NCI-H460 (cell line): ENCODE data around the gene PIH1D1. TPM values are rescaled to one million over a fixed set of nuclear protein-coding genes. Genes with fewer than 3 reads are reported as not detected.

Experiments
- DNase-seq: peaks from one replicate; pipeline ENCODE4 v3.0.0-alpha.2; 2016; ENCODE audit warnings: low read depth; ENCODE audit errors: extremely low read depth
- total RNA-seq: library from RNA; depleted of rRNA; stranded (reverse); fragments of >200 nt; shearing (Covaris generic); gene quantifications from 2 replicates; pipeline ENCODE4 v1.2.3, GENCODE V29; 2014

PIH1D1 gene
- total RNA-seq, 1 experiment from 2014 or later, result 48.5 TPM

DNA sequence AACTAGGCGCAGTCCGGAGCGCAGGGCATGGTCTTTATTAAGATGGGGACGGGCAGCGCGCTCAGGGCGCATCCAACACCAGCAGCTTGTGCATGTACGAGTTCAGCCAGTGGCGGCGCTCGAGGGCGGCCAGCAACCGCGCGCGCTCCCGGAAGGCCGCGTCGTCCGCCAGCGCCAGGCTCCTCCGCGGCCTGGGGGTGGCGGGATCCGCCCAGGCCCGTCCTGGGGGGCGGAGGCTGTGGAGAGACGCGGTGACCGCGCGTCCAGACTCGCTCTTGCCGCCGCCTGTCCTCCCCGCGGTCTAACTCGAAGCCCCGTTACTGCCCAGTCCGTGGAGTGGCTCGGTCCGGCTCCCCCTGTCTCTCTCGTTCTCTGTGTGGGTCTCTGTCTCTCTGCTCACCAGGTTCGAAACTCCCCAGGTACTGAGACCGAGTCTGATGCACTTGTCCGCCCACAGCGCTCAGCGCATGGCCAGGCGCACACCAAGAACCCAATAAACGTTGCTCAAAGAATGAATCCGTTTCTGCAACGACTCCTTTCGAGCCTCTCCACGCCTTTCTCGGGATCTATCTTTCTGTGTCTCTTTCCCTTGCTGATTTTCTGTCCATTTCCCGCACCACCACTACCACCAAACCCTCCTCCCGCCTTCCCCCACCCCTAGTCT lies 29.1 kb downstream of the PIH1D1 start:
- DNase-seq, result peak; percentile 40

DNA sequence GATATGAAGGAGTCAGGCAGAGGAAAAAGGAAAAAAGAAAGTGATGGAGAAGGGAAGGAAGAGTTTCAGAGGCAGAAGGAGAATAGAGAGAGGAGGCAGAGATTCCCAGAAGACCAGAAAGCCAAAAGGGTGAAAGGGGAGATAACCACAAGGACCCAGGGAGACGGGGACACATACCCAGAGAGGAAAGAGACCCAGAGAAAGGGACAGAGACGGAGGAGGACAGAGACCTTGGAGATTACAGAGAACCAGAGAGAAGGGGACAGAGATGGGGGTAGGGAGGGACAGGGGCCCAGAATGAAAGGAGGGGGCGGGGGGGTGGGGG lies 29.8 kb downstream of the PIH1D1 start:
- DNase-seq, result no peak

DNA sequence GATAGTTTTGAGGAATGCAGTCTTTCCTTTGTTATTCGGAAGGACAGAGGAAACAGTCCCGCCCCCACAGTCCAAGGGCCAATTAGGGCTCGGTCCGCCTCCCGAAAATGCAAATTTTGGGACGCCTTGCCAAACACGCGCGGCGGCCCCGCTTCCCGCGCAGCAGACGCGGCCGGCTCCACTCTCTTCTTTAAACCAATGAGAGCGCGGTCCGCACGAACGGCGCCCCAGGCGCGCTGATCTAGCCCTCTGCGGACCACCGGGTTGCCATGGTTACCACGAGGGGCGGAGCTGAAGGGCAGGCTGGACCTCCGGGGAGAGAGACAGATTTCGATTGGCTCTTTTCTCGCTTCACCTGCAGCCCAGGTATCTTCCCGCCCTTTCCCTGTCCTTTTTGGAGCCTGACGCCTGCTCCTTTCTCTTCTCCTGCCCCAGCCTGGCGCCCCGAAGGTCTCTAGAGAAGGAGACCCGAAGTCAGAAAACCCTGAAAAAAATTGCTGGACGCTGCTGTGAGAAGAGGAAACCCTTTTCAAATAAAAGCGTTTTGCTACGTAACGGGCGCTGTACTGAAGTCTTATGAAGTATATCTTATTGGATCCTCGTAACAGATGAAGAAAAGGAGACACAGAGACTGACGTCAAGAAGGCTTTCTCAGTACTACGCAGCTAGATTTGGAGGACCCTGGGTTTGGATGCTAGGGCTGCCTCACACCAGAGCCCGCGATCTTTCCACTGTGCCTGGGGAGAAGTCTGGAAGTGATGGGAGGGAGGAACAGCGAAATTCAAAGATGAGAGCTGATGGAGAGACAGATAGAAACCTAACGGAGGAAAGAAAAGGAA lies 30.4 kb downstream of the PIH1D1 start:
- peak; percentile 26 for DNase-seq

DNA sequence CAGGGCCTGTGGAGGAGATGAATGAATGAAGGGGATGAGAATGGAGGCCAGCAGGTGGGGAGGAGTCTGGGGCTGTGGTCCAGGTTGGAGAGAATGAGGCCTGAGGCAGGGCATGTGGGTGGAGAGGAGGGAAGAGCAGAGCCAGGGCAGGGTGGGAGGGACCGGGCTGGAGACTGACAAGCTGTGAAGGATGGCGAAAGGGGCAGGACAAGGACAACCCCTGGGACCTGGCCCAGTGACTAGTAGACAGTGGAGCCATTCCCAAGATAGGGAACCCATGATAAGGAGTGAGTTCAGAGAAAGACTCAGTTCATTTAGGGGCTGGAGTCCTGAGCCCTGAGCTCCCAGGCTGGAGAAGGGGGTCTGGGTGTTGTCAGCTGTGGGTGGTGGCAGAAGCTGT lies 31.4 kb downstream of the PIH1D1 start:
- no peak for DNase-seq

DNA sequence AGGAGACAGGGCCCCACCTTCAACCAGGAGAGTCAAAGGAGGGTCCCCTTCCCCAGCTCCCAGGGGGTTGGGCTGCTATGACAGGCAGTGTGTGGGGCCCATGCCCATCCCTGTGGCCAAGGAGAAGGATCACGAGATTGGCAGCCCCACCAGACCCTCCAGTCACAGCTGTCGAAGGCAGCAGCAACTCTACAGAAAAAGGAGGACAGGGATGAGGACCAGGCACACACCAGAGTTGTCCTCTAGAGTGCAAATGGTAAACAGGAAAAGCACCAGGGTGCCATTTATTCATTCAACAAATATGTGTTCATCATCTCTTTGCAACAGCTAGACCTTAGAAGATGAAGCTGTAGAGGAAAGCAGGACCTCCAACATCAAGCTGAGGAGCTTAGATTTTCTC lies 32.4 kb downstream of the PIH1D1 start:
- DNase-seq, result no peak

DNA sequence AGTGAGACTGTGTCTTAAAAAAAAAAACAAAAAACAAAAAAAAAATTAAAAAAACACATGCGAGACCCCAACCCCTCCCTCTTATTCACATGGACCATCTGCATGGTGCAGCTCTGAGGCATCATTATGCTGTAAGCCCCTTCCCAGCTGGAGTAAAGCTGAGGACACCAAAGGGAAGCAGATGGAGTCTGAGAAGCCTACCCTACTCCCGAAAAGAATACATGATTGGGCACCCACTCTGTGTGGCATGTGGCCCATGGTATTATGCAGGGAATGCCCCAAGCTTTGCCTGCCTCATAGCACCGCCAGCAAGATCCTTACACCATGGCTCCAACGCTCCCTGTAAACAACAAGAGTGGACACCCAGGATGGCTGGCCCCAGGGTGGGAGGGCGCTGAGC lies 33.1 kb downstream of the PIH1D1 start:
- DNase-seq, result no peak

DNA sequence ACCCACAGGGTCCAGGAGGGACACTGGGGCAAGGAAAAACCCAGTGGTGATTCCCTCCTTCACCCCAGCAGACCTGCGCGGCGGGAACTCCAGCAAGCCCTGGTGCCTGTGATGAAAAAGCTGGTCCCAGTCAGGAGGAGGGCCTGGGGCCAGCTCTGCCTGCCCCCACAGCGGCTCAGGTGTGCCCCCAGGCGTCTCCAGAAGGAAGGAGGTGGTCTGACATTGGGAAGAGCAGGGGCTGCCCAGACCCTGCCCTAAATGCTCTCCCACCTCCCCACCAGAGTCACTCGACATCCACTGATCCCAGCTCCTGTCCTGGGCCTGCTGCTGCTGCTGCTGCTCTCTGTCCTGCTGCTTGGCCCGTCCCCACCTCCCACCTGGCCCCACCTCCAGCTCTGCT lies 34.5 kb downstream of the PIH1D1 start:
- DNase-seq, result no peak

DNA sequence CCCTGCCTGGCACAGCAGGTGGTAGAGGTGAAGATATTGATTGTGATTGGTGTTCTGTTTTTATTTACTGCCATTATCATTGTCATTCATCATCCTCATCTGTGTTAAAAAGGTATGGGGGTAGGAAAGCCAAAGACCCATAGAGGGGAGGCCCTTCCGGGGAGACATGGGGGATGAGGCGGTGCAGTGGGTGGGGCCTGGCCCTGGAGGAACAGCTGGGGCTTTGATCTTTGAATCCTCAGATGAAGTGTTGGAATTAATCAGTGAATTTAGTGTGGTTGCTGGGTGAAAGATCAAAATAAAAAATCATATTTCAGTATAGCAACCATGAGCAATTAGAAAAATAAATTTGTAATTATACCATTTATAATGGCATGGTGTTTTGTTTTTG lies 35.8 kb downstream of the PIH1D1 start:
- no peak for DNase-seq

DNA sequence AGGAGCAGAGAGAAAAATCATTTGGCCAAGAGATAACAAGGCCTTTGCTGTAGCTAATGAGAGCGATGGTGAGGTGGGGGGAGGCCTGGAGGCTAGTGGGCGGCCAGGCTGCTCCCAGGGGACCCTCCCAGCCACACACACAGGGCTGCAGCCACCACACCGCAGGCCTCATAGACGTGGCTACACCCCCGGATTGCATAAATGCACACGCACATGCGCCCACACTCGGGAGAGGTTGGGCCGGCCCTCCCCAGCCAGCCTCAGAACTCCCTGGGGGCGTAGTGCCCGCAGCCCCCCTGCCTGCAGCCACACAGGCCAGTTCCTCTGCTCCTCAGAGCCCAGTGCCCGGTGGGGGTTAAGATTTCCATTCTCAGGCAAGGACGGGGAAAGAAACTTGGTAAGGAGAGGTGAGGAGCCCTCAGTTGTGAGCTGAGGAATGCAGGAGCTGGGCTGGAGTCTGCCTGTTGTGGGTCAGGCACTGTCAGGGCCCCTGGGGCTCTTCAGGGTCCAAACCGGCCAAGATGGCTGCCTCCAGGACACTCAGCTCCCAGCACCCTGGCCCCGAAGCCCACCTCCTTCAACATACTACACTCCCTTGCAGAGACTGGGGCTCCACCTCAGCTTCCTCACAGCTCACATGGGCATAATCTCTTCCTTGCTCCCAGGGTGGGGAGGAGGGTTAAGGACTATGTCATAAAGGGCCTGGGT lies 36.4 kb downstream of the PIH1D1 start:
- DNase-seq, result no peak

DNA sequence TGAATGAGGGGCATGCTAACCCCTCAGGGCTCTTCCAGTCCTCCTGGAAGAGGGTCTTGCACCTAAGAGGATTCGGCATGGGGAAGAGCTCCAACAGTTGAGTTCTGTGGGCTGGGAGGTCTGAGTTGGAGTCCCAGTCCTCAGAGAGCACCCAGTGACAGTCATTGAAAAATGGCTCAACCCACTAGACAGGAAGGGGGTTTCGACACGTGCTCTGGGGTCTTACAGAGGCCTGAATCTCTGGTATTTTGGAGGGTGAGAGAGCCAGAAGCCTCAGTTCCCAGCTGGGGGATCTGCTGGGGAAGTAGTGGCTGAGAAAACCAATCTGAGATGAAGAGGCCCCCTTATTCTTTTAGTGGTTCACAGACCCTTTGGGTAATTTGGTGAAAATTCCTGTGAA lies 37.4 kb downstream of the PIH1D1 start:
- DNase-seq, result no peak

DNA sequence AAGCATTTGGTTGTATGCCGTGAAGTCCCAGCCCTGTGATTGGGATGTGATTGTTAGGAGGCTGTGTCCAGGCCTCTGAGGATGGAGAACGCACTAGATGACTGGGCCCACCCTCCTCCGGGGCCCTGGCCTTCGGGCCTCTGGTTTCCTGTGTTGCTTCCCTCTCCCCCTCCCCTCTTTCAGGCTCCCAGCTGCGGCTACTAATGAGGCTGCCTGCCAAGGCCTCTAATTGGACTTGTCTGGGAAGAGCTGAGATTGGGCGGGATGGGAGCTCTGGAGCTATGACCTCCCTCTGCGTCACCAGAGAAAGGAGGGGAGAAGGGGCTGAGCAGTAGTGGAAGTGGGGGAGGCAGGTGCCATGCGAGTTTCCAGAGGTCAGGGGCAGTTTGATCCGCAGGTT lies 38.3 kb downstream of the PIH1D1 start:
- DNase-seq, result no peak

DNA sequence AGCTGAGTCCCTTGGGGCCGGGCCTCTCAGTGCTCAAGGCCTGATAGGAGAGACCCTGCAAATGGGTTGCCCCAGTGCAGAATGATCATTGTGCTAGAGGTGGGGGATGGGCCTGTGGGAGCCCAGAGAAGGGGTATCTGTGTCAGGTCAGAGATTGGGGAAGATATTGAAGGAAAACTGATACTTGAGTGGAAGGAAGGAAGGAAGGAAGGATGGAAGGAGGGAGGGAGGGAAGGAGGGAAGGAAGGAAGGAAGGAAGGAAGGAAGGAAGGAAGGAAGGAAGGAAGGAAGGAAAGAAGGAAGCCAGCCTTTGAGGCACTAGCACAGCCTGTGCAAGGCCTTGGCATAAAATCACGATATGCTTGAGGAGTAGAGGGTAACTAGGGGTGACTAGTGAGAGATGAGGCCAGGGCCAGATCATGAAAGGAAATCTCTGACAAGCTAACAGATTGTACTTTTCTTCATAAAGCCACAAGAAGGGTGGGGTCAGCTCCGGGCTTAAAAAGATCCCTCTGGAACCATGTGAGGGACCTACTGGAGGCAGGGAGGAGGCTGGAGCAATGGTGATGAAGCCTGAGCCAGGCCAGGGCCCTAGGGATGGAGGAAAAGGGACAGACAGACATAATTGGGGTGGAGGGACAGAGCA lies 39.8 kb downstream of the PIH1D1 start:
- no peak for DNase-seq

DNA sequence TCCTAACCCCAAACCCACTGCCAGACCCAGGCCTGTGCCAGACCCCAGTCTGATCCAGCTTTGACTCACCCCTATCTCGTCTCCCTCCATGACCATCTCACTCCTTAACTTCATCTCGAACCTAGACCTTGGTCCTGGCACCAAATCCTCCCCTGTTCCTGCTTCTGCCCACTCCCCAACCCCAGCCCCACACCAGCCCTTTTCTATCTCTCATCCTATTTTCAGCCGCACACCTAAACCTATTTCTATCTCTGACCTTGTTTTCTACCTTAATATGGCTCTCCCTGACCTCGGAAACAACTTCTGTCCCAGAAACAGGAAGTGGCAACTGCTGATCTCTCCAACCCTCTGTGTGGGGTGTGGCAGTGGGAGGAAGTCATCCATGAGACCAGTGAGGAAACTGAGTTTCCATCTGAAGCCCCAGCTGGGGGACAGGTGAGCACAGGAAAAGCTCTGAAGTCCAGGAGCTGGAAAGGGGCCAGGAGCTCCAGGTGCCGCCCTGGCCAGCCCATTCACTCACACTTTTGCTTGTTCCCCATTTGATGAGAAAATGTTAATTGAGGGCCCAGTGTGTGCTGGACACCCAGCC lies 42.1 kb downstream of the PIH1D1 start:
- no peak for DNase-seq

DNA sequence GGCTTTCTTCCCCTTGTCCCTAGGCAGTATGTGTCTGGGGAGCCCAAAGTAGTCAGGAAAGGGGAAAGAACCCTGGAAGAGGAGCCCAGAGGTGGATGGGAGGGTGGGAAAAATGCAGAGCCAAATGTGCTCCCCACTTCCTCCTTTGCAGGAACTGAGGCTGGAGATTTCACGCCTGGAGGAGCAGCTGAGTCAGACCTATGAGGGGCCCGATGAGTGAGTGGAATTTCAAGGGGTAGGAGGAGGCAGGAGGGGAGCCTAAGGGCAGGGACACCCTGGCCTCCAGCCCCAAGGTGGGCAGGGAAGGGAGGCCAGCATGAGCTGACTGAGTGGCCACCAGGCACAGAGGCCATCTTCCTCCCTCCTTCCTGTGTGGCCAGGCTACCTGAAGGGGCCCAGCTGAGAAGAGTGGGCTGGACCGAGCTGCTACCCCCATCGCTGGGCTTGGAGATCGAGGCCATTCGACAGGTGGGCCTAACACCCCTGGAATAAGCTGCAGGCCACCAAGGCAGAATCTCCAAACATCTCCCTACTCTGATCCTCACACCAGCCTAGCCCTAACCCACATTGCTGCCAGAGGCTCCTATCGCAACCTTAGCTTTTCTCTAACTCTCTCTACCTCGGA lies 42.7 kb downstream of the PIH1D1 start:
- no peak for DNase-seq

DNA sequence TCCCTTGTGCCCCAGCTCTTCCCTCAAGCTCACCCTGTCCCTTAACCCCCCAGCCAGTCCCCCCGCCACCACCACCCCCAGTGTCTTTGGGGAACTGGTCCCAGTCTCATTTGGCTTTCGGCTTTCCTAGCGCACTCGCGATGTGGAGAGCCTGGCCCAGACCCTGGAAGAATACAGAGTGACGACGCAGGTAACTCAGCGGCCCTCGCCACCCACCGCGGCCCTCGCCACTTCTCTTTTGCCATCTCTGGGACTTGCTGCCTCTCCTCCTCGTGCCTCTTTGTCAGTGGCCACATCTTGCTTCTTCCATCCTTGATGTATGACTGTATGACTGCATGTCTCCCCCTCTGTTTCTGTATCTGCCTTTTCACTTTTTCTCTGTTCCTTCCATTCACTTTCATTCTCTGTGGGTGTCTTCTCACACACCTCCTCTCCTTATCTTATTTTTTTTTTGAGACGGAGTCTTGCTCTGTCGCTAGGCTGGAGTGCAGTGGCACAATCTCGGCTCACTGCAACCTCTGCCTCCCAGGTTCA lies 44.1 kb downstream of the PIH1D1 start:
- DNase-seq, result no peak

DNA sequence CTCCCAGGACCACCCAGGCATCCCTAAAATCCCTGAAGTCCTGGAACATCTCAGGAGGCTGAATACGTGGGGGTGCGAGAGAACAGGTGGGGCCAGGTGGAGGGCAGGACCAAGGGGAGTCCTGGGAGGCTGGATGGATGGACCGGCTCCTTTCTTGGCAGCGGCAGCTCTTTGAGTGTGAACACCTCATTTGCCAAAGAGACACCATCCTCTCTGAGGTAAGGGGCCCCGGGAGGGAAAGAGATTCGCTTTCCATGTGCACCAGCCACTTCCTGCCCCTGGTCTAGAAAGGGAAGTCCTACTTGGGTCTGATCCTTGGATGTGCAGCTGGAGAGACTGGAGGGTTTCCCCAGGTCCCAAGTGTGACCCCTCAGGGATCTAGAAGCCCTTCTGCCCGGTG lies 44.5 kb downstream of the PIH1D1 start:
- no peak for DNase-seq

DNA sequence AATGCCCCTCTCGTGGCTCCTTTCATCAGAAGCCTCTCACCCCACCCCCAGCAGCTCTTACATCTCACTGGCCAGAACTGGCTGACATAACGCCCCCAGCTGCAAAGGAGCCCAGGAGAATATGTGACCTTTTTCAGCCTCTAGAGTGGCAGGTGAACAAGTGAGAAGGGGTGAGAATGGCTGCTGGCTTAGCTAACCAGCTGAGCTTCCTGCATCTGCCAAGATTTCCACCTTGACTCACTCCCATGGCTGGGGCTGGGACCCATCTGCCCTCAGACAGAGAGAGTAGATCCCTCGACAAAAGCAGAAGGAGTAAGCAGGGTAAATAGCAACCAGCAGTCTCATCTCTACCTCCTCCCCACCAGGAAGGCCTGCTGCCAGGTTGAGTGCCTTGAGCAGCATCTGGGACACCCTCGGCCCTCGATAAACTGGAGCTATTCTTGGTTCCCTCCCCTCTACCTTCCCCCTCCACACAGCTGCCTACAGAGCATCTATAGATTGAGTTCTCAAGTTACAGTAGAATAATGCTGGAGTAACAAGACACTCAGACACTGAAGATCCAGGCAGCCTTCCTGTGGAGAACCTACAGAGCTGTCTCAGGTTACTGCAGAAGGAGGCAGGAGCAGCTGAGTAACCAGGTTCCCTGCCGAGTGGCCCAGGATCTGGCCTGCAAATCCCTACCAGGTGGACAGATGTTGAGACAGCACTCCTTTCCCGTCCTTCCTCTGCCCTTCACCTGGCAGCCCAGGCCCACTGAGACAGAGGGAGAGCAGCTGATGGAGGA lies 48.0 kb downstream of the PIH1D1 start:
- no peak for DNase-seq

DNA sequence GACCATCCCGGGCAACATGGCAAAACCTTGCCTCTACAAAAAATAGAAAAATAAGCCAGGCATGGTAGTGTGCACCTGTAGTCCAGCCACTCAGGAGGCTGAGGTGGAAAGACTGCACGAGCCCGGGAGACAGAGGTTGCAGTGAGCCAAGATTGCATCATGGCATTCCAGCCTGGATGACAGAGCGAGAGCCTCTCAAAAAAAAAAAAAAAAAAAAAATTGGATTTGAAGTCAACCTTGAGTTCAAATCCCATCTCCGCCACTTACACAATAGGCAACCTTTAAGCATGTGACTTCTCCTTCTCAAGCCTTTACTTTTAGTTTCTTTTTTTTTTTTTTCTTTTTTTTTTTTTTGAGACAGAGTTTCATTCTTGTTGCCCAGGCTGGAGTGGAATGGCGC lies 51.6 kb downstream of the PIH1D1 start:
- DNase-seq, result no peak

DNA sequence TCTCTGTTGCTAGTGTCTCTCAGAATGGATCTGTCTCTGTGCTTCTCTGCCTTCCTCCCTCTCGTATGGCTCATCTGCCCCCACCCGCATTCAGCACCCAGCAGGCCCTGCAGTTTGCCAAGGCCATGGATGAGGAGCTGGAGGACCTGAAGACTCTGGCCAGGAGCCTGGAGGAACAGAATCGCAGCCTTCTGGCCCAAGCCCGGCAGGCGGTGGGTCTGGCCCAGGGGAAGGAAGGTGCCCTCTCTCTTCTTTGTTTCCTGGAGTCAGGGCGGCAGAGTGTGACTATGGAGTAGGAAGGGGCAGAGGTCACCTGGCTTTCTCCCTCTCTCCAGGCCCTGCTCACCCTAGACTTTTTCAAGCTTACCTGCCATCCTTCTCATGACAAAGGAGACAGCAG lies 52.7 kb downstream of the PIH1D1 start:
- DNase-seq, result no peak
